GM10248 (cell line): ENCODE data around the gene ERFL.
"Not testable (repeated sequence)": the region's sequence is repeated elsewhere in the genome, so short reads cannot be mapped to it uniquely, and the experiment has no call there.

Experiments
- CTCF ChIA-PET: fragments of 300-600 bp; sonication (Branson Sonifier 250); formaldehyde crosslinking; extraction: SDS; loops from one replicate; lab custom pipeline; 2021; ENCODE audit warnings: antibody characterized with exemption; lab: Yijun Ruan, JAX
- POLR2A ChIA-PET: fragments of 350-650 bp; sonication (Branson Sonifier 250); formaldehyde crosslinking; extraction: SDS; loops from one replicate; lab custom pipeline; 2020; ENCODE audit warnings: antibody characterized with exemption; lab: Yijun Ruan, JAX
- DNase-seq: peaks from one replicate; pipeline ENCODE4 v3.0.0; 2012; ENCODE audit errors: extremely low spot score
- TF ChIP-seq, protein P1 (sequence below): IDR thresholded peaks from 2 replicates; pipeline ENCODE4 v1.5.1; 2012; ENCODE audit warnings: mild to moderate bottlenecking, low read depth; ENCODE audit errors: extremely low read depth, missing control alignments, control extremely low read depth

The ERFL gene

DNA sequence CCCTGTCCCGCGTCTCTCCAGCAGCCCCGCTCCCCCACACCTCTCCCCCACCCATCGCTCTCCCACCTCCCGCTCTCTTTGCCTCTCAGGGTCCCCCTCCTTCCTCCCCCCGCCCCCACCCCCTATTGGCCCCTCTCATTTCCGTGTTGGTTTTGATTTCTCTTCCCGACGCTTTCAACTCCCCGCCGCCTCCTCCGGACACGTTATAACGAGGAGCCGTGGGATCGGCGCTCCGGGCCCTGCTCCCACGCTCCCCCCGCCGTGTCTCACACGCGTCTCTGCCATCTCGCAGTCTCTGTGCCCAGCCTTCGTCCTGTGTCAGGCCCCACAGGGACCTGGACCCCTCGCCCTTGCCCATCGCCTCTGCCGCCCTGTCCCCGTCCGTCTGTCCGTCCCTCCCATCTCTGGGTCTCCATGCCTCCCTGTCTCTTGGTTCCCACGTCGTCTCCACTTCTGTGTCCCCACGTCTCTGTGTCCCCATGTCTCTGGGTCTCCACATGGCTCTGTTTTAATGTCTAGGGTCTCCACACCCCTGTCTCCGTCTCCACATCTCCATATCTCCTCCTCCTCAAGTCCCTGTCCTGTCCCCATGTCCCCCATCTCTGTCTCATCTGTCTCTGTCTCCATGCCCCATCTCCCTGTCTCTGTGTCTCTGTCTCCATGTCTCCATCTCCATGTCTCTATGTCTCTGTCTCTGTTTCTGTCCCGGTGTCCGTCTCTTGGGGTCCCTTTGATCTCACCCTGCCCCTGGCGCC lies 13.1 kb downstream of the ERFL start:
- TF ChIP-seq, protein P1, sequence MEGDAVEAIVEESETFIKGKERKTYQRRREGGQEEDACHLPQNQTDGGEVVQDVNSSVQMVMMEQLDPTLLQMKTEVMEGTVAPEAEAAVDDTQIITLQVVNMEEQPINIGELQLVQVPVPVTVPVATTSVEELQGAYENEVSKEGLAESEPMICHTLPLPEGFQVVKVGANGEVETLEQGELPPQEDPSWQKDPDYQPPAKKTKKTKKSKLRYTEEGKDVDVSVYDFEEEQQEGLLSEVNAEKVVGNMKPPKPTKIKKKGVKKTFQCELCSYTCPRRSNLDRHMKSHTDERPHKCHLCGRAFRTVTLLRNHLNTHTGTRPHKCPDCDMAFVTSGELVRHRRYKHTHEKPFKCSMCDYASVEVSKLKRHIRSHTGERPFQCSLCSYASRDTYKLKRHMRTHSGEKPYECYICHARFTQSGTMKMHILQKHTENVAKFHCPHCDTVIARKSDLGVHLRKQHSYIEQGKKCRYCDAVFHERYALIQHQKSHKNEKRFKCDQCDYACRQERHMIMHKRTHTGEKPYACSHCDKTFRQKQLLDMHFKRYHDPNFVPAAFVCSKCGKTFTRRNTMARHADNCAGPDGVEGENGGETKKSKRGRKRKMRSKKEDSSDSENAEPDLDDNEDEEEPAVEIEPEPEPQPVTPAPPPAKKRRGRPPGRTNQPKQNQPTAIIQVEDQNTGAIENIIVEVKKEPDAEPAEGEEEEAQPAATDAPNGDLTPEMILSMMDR: no peak
- DNase-seq: no peak
- ChIA-PET CTCF (no interaction called here), POLR2A (no interaction called here)

DNA sequence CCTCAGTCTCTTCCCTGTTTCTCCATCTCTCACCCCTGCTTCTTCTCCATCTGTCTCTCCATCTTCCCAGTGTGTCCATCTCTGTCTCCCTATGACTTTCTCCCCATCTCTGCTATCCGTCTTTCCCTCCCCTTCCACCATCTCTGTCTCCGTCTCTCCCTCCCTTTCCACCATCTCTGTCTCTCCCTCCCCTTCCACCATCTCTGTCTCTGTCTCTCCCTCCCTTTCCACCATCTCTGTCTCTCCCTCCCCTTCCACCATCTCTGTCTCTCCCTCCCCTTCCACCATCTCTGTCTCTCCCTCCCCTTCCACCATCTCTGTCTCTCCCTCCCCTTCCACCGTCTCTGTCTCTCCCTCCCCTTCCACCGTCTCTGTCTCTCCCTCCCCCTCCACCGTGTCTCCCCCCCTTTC lies 13.8 kb downstream of the ERFL start:
- DNase-seq, CTCF ChIA-PET, POLR2A ChIA-PET: not testable (repeated sequence)

DNA sequence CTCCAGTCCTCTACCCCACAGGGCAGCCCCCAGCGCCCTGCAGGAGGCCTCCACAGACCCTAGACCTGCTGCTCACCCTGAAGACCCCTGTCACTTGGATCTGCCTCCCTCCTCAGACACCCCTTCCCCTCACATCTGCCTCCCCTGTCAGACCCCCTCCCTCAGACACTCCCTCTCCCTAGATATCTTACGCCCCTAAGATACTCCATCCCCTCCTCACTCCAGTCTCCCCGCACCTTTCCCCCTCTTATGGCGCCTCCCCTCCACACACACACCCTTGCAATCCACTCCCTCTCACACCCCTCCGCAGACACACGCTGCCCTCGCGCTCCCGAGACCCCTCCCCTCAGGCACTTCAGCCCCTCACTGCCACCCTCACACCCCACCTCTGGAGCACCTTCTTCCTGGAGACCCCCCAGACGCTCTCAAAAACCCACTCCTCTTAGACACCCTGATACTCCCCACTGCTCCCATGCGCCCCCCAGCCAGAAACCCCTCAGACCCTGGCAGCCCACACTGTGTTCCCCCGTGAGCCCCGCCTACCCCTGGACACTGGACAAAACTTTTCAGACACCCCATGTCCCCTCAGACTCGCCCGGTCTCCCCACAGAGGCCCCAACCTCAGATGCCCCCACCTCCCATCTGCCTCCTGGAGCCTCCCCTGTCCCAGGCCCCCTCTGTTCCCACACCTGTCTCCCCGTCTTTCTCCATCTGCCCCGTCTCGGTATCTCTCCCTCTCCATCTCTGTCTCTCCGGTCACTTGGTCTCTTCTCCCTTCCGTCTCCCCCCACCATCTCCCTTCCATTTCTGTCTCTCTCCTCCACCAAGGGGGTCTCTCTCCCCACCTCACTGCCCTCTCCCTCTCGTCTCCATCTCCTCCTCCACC lies 14.5 kb downstream of the ERFL start:
- DNase-seq: no peak
- TF ChIP-seq, protein P1: no peak
- ChIA-PET POLR2A (no interaction called here), CTCF (no interaction called here)

DNA sequence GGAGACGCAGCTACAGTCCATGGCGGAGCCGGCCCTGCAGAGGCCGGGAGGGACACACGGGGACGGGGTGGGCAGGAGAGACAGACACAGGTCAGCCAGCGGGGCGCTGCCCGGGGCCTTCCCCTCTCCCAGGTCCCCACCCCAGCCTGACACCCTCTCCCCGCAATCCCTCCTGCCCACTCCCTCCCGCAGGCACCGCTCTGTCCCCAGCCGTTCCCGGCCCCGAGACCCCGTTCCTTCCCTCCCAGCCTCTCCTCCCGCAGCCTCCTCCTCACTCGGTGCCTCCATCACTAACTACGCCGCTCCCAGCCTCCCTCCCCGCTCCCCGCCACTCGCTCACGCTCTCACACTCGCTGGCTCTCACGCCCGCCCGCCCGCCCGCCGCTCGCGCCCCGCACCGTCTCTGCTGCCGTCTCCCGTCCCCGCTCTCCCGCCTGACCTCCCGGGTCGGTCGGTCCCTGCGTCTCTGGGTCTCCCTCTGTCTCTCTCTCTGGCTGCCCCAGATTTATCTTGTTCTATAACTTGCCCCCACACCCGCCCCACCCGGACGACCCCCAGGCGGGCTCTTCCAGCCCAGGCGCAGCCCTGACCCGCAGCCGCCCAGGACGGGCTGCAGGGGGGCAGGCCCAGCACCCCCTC lies 15.2 kb downstream of the ERFL start:
- CTCF ChIA-PET: no interaction called here
- TF ChIP-seq, protein P1: no peak
- DNase-seq: no peak
- POLR2A ChIA-PET: no interaction called here

DNA sequence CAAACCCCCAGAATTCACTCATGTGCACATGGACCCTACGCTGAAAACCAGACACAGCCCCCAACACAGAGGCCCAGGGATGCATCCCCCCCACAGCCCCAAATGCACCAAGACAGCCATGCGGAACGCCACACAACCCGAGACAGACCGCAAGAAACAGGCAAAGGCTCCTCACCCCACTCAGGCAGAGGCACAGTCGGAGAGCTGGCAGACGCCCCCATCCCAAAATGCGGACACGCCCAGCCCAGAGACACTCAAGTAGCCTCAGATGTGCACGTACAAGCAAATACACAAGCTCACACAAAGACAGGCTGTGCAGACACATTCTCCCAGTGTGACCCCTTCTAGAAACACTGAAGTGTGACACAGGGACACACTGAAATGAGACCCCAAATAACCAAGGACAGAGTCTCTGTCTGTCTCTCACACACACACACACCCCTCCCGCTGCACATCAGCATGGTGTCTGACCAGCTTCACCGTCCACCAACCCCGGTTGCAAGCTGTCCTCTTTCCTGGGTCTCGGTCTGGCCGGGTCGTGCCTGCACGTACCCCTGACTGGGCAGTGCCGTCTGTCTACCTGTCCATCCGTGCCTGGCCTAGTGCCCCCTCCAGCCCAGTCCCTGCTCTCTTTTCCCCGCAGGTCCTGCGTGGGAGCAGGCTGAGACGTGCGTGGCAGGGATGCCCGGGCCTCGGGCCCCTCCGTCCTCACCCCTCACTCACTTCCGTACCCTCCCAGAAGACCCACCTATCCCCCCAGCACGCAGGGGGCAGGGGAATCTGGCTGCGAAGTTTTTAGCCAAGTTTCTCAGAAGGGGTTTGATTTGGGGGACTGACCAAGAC lies 16.1 kb downstream of the ERFL start:
- no peak for DNase-seq
- CTCF ChIA-PET: interaction anchor here (1.0 to 1.2 kb wide), 3 partner anchors 11 to 53 kb away, joined by 3 to 4 read pairs (median 3); partner anchors contain the start of gene RPS19
- TF ChIP-seq, protein P1: no peak
- POLR2A ChIA-PET: interaction anchor here (0.6 kb wide), 1 partner anchor 22 kb away, joined by 4 read pairs; no protein-coding TSS in a partner anchor
